Measurements from ENCODE around the gene GOLIM4. TPM values are rescaled to one million over a fixed set of nuclear protein-coding genes. Genes with fewer than 3 reads are reported as not detected.

The GOLIM4 gene
- total RNA-seq, 1 experiment from 2014 or later, result 19.7 TPM

DNA sequence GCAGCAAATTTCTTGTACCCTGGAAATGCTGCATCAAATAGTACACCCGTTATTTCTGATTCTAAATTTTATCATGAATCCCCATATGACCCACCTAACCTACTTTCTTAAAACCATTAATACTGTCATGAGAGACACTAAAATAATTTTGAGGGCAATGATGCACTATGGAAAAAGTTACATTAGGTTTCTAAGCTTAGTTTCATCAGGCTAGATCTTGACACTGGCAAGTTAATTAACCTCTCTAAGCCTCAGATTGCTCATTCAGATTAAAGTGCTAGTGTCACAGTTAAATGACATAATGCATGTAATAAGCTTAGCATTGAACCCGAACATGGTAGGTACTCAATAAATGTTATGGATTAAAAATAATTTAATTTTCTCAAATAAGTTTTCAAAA lies 8.2 kb downstream of the GOLIM4 start:
- no peaks in the 10 kb centered on the region for H3K9me3 ChIP-seq
- H3K27me3 ChIP-seq, result no peaks in the 10 kb centered on the region
- H3K36me3 ChIP-seq, result no peaks in the 10 kb centered on the region; the same call in 1 of the 2 replicates
- H3K4me3 ChIP-seq, result no peak overlapping the region
- DNase-seq, result no peak

DNA sequence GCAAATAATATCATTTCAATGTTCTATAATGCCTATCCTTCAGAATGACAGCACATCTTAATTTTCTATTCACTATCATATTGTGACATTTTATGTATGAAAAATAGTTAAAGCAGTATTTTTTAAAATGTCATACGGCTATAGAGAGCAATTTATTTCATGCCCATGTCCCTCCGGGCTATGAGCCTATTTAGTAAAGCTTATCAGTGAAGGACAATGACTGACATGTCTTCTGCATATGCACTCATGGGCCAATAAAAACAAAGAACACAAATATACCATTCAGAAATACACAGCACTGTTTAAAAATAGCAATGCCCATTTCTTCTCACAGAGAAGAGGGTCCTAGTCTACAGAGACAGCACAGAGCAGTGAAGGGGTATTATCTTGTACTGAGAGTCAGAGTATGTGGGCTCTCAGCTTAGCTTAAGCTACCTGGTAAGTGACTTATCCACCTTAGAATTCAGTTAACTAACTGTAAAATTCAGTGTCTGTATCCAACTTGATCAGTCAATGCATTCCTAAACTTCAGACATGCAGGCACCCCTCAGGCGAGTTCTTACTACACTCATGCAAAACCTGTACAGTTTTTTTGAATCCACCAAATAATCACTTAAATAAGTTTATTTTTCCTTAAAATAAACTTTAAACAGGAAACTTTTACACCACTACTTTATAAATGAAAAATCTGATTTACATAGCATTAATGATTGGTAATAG lies 9.0 kb downstream of the GOLIM4 start:
- Histone ChIP-seq H3K36me3 (no peaks in the 10 kb centered on the region; the same call in 1 of the 2 replicates), H3K9me3 (no peaks in the 10 kb centered on the region), H3K4me3 (no peak overlapping the region), H3K27me3 (no peaks in the 10 kb centered on the region)
- no peak for DNase-seq

DNA sequence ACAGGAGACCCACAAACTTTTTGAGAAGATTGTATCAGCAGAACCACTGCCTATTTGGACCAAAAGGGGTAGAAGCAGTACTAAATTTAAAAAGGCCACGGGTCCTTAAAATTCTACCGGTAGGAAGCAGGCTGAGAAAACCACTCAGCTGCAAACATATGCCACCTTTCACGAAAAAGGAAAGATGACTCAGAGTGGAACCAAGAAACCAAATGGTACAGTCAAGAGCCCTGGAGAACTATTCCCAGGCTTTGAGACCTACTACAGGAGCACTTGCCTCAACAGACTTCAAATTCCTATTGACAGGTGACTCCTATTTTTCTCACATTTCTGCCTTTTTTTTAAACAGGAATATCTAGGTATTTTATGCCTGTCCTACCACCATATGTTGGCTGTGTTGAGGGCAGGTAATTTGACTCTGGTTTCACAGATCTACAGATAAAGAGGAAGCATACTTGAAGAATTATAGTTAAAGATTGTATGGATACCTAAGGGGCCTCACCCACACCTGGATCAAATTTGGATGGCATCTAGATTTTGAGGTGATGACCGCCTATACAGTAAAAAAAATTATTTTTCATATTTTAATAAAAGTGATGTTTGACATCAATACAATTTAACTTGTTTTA lies 10.1 kb downstream of the GOLIM4 start:
- Histone ChIP-seq H3K9me3 (no peaks in the 10 kb centered on the region), H3K27me3 (no peaks in the 10 kb centered on the region), H3K36me3 (no peaks in the 10 kb centered on the region; the same call in 1 of the 2 replicates), H3K4me3 (no peak overlapping the region)
- no peak for DNase-seq

DNA sequence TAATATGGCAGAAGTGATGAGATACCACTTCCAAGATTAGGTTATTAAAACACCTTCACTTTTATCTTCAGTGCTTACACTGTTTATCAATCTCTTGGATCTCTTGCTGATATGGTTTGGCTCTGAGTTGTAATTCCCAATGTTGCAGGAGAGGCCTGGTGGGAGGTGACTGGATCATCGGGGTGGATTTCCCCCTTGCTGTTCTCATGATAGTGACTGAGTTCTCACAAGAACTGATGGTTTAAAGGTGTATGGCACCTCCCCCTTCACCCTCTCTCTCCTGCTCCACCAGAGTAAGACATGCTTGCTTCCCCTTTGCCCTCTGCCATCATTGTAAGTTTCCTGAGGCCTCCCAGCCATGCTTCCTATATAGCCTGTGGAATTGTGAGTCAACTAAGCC lies 11.8 kb downstream of the GOLIM4 start:
- Histone ChIP-seq H3K9me3 (no peaks in the 10 kb centered on the region), H3K27me3 (no peaks in the 10 kb centered on the region), H3K4me3 (no peak overlapping the region), H3K36me3 (no peaks in the 10 kb centered on the region)
- no peak for DNase-seq

DNA sequence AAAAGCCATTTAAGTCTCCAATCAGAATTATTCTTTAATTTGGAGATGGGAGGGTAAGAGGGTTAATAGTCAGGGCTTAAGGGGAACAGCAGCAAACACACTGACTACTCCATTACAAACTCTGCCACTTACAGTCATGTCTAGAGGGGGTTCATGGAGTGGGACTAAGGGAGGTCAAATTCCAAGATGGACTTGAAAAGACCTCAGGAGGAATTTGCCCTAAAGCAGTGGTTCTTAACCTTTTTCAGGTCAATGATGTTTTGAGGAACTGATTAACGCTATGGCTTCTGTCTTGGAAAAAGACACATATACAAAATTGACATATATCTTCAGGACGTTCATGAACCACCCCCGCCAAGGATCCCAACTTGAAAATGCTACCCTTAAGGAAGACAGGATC lies 13.9 kb downstream of the GOLIM4 start:
- DNase-seq, result no peak
- Histone ChIP-seq H3K27me3 (no peaks in the 10 kb centered on the region), H3K4me3 (no peak overlapping the region), H3K9me3 (no peaks in the 10 kb centered on the region), H3K36me3 (peaks cover 2% of the 10 kb centered on the region)

DNA sequence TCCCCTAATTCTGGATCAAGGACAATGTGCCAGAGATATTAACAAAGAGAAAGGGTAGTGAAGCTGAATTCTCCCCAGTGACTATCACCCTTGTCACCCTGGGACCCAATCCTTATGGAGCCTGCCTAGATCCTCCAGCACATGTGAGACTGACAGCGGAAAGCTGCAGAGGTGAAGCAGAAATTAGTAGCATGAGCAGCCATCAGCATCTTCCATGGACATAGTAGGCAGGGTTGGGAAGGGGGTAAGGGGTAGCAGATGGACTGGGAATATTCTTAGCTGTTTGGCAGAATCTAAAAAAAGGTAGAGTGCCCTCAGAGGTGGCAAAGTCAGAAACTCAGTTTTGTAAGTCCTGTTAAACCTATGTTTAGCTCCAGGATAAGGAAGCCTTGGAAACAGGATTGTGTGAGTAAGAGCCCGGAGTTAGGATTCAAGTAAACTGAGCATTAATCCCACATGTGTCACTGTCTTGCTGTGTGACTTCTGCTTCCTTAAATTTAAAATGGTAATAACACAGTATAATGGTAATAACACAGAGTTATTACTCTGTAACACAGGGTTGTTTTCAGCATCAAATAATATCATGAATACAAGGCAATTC lies 14.5 kb downstream of the GOLIM4 start:
- Histone ChIP-seq H3K27me3 (no peaks in the 10 kb centered on the region), H3K9me3 (no peaks in the 10 kb centered on the region), H3K4me3 (no peak overlapping the region), H3K36me3 (peaks cover 2% of the 10 kb centered on the region)
- DNase-seq, result no peak

DNA sequence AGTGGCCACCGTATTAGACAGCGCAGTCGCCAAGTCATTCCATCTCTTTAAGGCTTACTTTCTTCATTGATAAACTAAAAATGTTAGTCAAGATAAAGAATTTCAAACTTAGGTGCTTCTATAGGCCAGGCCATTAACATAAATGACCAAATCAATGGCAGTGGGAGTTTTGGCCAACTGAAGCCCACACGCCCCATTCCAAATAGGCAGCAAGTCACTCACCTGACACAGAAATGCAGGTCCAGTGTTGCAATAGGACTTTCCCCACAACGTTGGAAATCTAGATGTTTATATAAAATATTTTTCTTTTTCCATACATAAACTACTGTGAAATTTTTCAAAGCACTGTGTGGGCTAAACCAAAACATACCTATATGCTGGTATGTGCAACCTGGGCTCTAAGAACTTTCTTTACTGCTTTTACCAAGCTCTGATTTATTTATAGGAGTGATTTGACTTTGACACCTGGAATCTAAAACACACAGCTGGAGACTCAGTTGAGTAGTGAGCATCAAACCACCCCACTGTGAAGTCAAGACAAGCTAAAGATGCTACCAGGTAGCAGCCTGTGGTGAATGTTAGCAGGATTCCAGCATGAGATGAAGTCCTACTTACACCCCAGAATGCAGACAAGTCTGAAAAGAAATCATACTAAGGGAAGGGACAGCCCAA lies 15.1 kb downstream of the GOLIM4 start:
- Histone ChIP-seq H3K36me3 (peaks cover 5% of the 10 kb centered on the region), H3K4me3 (no peak overlapping the region), H3K9me3 (no peaks in the 10 kb centered on the region), H3K27me3 (no peaks in the 10 kb centered on the region)
- no peak for DNase-seq

DNA sequence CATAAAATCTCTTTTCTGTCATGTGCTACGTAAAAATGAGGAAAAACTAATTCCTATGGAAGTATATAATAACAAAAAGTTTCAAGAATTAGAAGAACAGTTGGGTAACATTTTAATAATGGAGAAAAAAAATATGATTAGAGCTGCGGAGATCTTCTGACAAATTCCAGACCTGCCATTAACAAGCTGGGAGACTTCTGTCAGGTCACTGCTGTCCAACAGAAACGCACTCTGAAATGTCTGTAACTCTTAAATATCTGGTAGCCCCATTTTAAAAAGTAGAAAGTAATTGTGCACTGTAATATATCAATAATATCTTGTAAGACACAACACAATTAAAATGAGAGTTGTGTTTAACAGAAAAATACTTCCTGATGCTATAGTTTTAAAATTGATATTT lies 15.7 kb downstream of the GOLIM4 start:
- Histone ChIP-seq H3K9me3 (no peaks in the 10 kb centered on the region), H3K4me3 (no peak overlapping the region), H3K36me3 (peaks cover 6% of the 10 kb centered on the region), H3K27me3 (no peaks in the 10 kb centered on the region)
- no peak for DNase-seq

DNA sequence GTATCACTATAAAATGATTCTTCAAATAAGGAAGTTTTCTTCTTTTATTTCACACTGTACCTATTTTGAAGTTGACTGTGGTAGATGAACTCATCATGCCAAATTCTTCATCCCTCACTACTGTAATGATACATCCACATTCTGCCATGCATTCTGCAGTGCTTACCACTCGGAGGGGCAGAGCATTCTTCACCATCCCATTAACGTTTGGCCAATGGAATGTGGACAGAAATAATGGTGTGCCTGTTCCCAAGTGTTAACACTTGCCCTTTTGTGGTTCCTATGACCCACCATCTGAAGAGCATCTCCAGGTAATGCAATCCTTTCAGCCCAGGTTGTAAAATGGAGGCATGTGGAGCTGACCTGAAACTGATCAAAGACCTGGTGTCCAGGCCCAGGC lies 18.6 kb downstream of the GOLIM4 start:
- H3K27me3 ChIP-seq, result no peaks in the 10 kb centered on the region
- H3K9me3 ChIP-seq, result no peaks in the 10 kb centered on the region
- H3K36me3 ChIP-seq, result peaks cover 11% of the 10 kb centered on the region
- no peak for DNase-seq
- H3K4me3 ChIP-seq, result no peak overlapping the region

DNA sequence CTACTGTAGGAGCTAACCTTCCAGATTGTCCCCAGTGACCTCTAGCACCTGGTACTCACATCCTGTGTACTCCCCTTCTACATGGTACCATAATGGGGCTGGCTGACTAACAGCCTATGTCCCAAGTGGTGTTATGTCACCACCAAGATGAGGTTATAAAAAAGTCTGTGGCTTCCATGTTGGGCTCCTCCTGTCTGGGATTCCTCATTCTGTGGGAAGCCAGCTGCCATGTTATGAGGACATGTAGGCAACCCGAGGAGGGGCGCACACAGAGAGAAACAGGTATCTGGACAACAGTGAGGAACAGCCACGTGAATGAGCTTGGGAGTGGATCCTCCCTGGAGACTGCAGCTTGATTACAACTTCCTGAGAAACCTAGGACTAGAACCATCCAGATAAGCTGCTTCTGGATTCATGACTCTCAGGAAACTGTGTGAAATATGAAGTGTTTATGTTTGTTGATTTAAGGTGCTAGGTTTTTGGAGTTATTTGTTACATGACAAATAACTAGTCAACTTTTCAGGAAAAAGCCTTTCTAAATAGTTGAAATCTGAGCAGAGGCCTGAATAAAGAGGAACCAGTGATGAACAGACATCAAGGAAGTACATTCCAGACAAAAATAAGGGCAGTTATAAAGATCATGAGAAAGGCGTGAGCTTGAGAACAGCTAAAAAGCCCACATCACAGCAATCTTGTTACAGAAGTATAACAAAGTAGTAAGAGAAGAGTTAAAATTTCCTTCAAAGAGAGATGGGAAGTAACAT lies 21.7 kb downstream of the GOLIM4 start:
- no peaks in the 10 kb centered on the region for H3K9me3 ChIP-seq

DNA sequence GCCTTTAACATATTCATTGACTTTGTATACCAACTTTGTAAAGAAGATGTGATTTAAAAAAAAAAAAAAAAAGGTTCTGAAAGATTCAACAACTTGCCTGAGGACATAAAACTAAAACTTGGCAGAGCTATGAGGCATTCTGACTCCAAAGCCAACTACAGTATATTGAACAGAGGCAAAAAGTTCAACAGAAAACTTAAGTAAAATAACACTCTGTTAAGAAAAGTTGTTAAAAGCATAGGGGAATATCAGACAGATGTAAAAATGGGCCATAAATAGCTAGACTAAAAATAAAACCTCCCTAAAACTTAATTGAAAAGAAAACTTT lies 23.4 kb downstream of the GOLIM4 start:
- no peak overlapping the region for H3K4me3 ChIP-seq
- H3K27me3 ChIP-seq, result no peaks in the 10 kb centered on the region
- no peaks in the 10 kb centered on the region for H3K9me3 ChIP-seq
- H3K36me3 ChIP-seq, result peaks cover 12% of the 10 kb centered on the region
- no peak for DNase-seq

More for the DNA sequence above, 21.7 kb downstream of the GOLIM4 start:
- H3K27me3 ChIP-seq, result no peaks in the 10 kb centered on the region
- no peak for DNase-seq
- H3K4me3 ChIP-seq, result no peak overlapping the region
- H3K36me3 ChIP-seq, result peaks cover 13% of the 10 kb centered on the region

DNA sequence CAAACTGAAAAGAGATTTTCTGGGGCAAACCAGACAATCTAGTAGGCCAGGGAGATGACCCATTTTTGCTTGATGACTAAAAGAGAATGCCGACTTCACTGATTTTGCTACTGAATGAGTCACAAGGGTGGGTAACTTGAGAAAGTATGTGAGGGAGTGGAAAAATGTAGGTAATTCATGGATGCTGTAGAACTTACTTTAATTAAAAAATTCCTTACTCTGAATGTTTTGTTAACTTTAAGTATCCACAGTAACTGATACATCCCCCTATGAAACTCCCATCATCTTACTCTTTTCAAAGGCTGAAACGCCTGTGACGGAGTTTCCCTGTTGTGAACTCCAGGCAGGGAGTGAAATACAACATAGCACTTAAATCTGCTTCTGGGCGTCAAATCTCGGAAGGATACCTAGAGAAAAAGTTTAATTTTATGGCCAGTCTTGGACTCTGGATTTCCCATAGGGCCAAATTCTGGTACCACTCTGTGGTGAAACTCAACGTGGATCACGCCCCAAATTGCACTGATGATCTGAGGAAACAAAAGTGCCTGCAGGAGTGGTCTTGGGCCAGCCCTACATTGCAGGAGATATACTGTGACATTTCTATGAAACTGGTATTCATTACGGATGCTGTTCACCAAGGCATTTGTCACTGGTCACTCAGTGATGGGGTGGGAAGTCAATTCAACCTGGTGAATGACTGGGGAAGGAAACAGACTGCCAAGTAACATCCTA lies 24.0 kb downstream of the GOLIM4 start:
- Histone ChIP-seq H3K4me3 (no peak overlapping the region), H3K36me3 (peaks cover 11% of the 10 kb centered on the region; the same call in 1 of the 2 replicates), H3K27me3 (no peaks in the 10 kb centered on the region)

DNA sequence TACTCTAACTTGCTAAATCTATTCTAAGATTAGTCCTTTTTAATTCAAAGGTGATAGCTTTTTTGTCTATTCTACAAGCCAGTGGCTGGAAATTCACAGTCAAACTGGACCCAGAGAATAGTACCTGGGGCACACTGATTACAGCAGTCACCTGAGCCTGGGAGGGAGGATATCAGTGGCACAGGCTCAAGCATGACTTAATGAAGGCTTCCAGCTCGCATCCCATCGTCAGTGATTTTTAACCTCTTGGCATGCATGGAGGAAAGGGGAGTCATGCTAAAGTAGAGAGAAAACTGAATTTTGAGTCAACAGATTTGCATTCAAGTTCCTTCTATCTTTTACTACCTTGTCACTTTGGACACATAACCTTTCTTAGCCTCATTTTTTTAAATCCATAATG lies 24.8 kb downstream of the GOLIM4 start:
- peaks cover 11% of the 10 kb centered on the region; the same call in 1 of the 2 replicates for H3K36me3 ChIP-seq
- H3K4me3 ChIP-seq, result no peak overlapping the region
- no peaks in the 10 kb centered on the region for H3K9me3 ChIP-seq
- no peaks in the 10 kb centered on the region for H3K27me3 ChIP-seq
- no peak for DNase-seq

More for the DNA sequence above, 24.0 kb downstream of the GOLIM4 start:
- peak; percentile 12 for DNase-seq
- no peaks in the 10 kb centered on the region for H3K9me3 ChIP-seq

DNA sequence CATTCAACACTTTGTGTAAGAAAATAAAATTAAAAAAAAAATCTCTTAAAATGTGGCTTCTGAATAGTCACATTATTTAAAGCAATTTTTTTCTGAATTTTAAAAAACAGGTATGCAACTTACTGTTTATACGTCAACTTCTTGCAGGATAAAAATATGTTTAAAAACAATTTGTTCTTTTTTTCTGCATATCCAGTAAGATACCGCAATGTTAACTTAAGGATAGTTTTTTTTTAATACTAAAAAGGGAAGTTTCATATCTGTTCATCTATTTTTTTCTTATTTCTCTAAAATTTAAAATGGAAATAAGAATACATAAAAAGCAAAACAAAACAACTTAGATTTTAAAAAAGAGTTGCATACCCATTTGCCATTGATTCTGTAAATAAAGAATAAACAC lies 27.4 kb downstream of the GOLIM4 start:
- Histone ChIP-seq H3K27me3 (no peaks in the 10 kb centered on the region), H3K9me3 (no peaks in the 10 kb centered on the region), H3K4me3 (no peak overlapping the region), H3K36me3 (peaks cover 9% of the 10 kb centered on the region; the same call in 1 of the 2 replicates)
- DNase-seq, result no peak

DNA sequence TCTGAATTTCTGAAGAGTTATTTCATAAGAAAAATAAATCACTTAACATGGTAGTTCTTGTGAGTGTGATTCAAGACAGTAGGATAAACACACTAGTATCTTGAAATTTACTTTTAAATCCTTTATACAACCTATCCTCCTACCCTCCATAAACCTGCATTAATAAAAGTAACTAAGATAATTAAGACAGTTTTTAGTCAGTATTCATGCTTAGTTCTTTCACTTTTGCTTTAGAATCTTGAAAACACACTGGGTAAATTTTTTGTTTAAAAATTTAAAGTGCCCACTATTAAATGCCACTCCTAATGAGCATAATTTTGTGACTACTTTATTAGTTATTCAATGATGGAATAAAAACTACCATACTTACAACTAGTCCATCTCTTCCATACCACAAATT lies 28.8 kb downstream of the GOLIM4 start:
- Histone ChIP-seq H3K36me3 (peaks cover 4% of the 10 kb centered on the region; the same call in 1 of the 2 replicates), H3K27me3 (no peaks in the 10 kb centered on the region), H3K9me3 (no peaks in the 10 kb centered on the region), H3K4me3 (no peak overlapping the region)
- no peak for DNase-seq

DNA sequence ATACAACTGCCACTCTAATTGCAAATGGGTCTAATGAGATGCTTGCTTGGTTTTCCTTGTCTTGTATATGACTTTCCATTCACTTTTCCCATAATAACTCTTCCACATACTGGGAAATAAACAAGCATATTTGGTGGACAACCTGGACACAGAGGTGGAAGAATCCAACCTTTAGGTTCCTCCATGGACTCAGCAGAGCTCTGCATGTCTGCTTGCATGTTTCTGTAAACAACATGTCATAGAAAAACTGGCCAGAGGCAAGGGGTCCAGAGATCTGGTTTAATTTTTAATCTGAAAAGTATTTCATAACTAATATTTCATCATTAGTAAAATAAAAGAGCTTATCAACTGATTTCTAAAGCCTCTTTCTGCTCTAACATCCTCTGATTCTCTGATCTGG lies 30.2 kb downstream of the GOLIM4 start:
- DNase-seq, result no peak
- no peak overlapping the region for H3K4me3 ChIP-seq
- no peaks in the 10 kb centered on the region for H3K27me3 ChIP-seq
- H3K36me3 ChIP-seq, result peaks cover 4% of the 10 kb centered on the region; the same call in 1 of the 2 replicates
- no peaks in the 10 kb centered on the region for H3K9me3 ChIP-seq

All from MG63 (cell line).